ENCODE data around the gene MID1IP1.

The MID1IP1 gene

GRCh38 chrX:38800981-38801845 is at the start of gene MID1IP1:
TSS of gene MID1IP1 (plus strand) at chrX:38801459. CDS start at chrX:38804947, 3,488 bp downstream.
- peak within 1 kb of the TSS; percentile 77 to 86 (median 82) for H3K4me3 ChIP-seq
- H4K20me1 ChIP-seq, result 0 out of 22 replicates have a peak, but pooled peaks cover 0 to 4% (median 0%) of the 10 kb centered on the region in 11 experiments
- H3K9me3 ChIP-seq (replicated peaks in 1 of 11), result peaks cover 13 to 23% (median 20%) of the 10 kb centered on the region in 11 experiments; a peak in 21 of 22 replicates
- H3K36me3 ChIP-seq, result peaks cover 9 to 14% (median 11%) of the 10 kb centered on the region in 11 experiments; a peak in 21 of 22 replicates
- peak within 1 kb of the TSS; percentile 82 to 97 (median 94) for H3K9ac ChIP-seq
- no peaks in the 10 kb centered on the region for H3K27me3 ChIP-seq
- H3K4me1 ChIP-seq, result peaks cover 9 to 23% (median 11%) of the 10 kb centered on the region in 10 experiments; a peak in 18 of 20 replicates
- H3K4me2 ChIP-seq, result peak within 1 kb of the TSS; percentile 61 to 81 (median 75)
- no peak for TF ChIP-seq Cebpa-rat (IDR thresholded peaks at IDR 0.05)
- peak within 1 kb of the TSS; percentile 81 to 97 (median 93) for H3K27ac ChIP-seq

GRCh38 chrX:38754102-38754790 is 47.0 kb upstream of the MID1IP1 start:
- Histone ChIP-seq H3K9me3 (replicated peaks in 1 of 11) (peaks cover 0 to 11% (median 6%) of the 10 kb centered on the region in 11 experiments; a peak in 8 of 22 replicates), H3K27me3 (no peaks in the 10 kb centered on the region), H4K20me1 (no peaks in the 10 kb centered on the region), H3K9ac (no peak overlapping the region), H3K27ac (no peak overlapping the region), H3K36me3 (no peaks in the 10 kb centered on the region), H3K4me2 (no peak overlapping the region), H3K4me3 (no peak overlapping the region), H3K4me1 (0 out of 20 replicates have a peak, but pooled peaks cover 0 to 4% (median 0%) of the 10 kb centered on the region in 10 experiments)
- TF ChIP-seq Cebpa-rat (IDR thresholded peaks at IDR 0.05), result no peak

GRCh38 chrX:38754818-38755718 is 46.2 kb upstream of the MID1IP1 start:
- Histone ChIP-seq H3K9me3 (replicated peaks in 1 of 11) (peaks cover 0 to 11% (median 6%) of the 10 kb centered on the region in 11 experiments; a peak in 8 of 22 replicates), H3K27me3 (no peaks in the 10 kb centered on the region), H3K36me3 (no peaks in the 10 kb centered on the region), H3K4me1 (0 out of 20 replicates have a peak, but pooled peaks cover 0 to 4% (median 0%) of the 10 kb centered on the region in 10 experiments), H3K9ac (no peak overlapping the region; a peak in 1 of 22 replicates), H4K20me1 (no peaks in the 10 kb centered on the region), H3K4me3 (no peak overlapping the region), H3K27ac (no peak overlapping the region), H3K4me2 (no peak overlapping the region)
- TF ChIP-seq Cebpa-rat (IDR thresholded peaks at IDR 0.05), result no peak

- H3K9ac ChIP-seq, result no peak overlapping the region
- no peak for TF ChIP-seq Cebpa-rat (IDR thresholded peaks at IDR 0.05)
- H3K27me3 ChIP-seq, result no peaks in the 10 kb centered on the region
- no peak overlapping the region for H3K4me3 ChIP-seq
- H3K4me1 ChIP-seq, result no peaks in the 10 kb centered on the region
- H3K4me2 ChIP-seq, result no peak overlapping the region
- H3K9me3 ChIP-seq (replicated peaks in 1 of 11), result peaks cover 0 to 11% (median 6%) of the 10 kb centered on the region in 11 experiments; a peak in 8 of 22 replicates
- no peaks in the 10 kb centered on the region for H4K20me1 ChIP-seq
- no peaks in the 10 kb centered on the region for H3K36me3 ChIP-seq
- no peak overlapping the region for H3K27ac ChIP-seq
These were observed 40.4 kb upstream of the MID1IP1 start for GRCh38 chrX:38760883-38761282.

- no peaks in the 10 kb centered on the region for H3K27me3 ChIP-seq
- H3K4me3 ChIP-seq, result no peak overlapping the region
- H3K4me1 ChIP-seq, result no peaks in the 10 kb centered on the region
- no peaks in the 10 kb centered on the region for H3K9me3 ChIP-seq (replicated peaks in 1 of 11)
- no peak overlapping the region for H3K27ac ChIP-seq
- no peak for TF ChIP-seq Cebpa-rat (IDR thresholded peaks at IDR 0.05)
- no peak overlapping the region for H3K9ac ChIP-seq
- no peak overlapping the region for H3K4me2 ChIP-seq
- no peaks in the 10 kb centered on the region for H3K36me3 ChIP-seq
- H4K20me1 ChIP-seq, result no peaks in the 10 kb centered on the region
These were observed 33.2 kb upstream of the MID1IP1 start for GRCh38 chrX:38768079-38768478.

- H3K27ac ChIP-seq, result no peak overlapping the region
- no peak overlapping the region for H3K9ac ChIP-seq
- H3K4me3 ChIP-seq, result no peak overlapping the region
- TF ChIP-seq Cebpa-rat (IDR thresholded peaks at IDR 0.05), result no peak
- no peaks in the 10 kb centered on the region for H4K20me1 ChIP-seq
- H3K27me3 ChIP-seq, result no peaks in the 10 kb centered on the region
- no peaks in the 10 kb centered on the region for H3K9me3 ChIP-seq (replicated peaks in 1 of 11)
- H3K4me2 ChIP-seq, result no peak overlapping the region
- H3K4me1 ChIP-seq, result no peaks in the 10 kb centered on the region
- H3K36me3 ChIP-seq, result no peaks in the 10 kb centered on the region
These were observed 31.1 kb upstream of the MID1IP1 start for GRCh38 chrX:38770152-38770551.

- TF ChIP-seq Cebpa-rat (IDR thresholded peaks at IDR 0.05), result no peak
- Histone ChIP-seq H3K4me3 (no peak overlapping the region), H3K4me2 (no peak overlapping the region), H3K9me3 (replicated peaks in 1 of 11) (peaks cover 0 to 3% (median 0%) of the 10 kb centered on the region in 11 experiments; a peak in 1 of 22 replicates), H3K9ac (no peak overlapping the region), H3K36me3 (no peaks in the 10 kb centered on the region), H4K20me1 (no peaks in the 10 kb centered on the region), H3K27me3 (no peaks in the 10 kb centered on the region), H3K27ac (no peak overlapping the region), H3K4me1 (no peaks in the 10 kb centered on the region)
These were observed 27.0 kb upstream of the MID1IP1 start for GRCh38 chrX:38774249-38774648.

GRCh38 chrX:38796946-38797345 is 4.3 kb upstream of the MID1IP1 start:
- Histone ChIP-seq H3K4me1 (peaks cover 10 to 23% (median 14%) of the 10 kb centered on the region in 10 experiments; a peak in 18 of 20 replicates), H3K27me3 (no peaks in the 10 kb centered on the region), H3K4me3 (no peak overlapping the region), H4K20me1 (no peaks in the 10 kb centered on the region), H3K9ac (no peak overlapping the region), H3K4me2 (no peak overlapping the region), H3K9me3 (replicated peaks in 1 of 11) (no peaks in the 10 kb centered on the region), H3K36me3 (no peaks in the 10 kb centered on the region), H3K27ac (no peak overlapping the region)
- no peak for TF ChIP-seq Cebpa-rat (IDR thresholded peaks at IDR 0.05)

Data from BLaER1 treated with 17β-estradiol and CSF1 and Interleukin-3, amounts not matched to agents 10 nM and 100 nM (cell line).